Dermis microvascular lymphatic vessel endothelial cell (primary cell): Measurements from ENCODE around the gene DPM2. TPM values are rescaled to one million over a fixed set of nuclear protein-coding genes. Genes with fewer than 3 reads are reported as not detected.

ENCODE experiments used
- DNase-seq, 2 donors: peaks; one replicate each; pipeline versions ENCODE4 v3.0.0 to v3.0.0-alpha.2; 2010; ENCODE audit warnings: low read depth in 2 of 2
- total RNA-seq: library from RNA; depleted of rRNA; stranded (reverse); fragments of >200 nt; gene quantifications from 2 replicates; pipeline ENCODE4 v1.2.1, GENCODE V29; 2014

Gene DPM2
- total RNA-seq, 1 donor from 2014 or later = 8.9 TPM

GRCh38 chr9:127937056-127937387, 632 bp downstream of the DPM2 start:
- DNase-seq = no peak

- DNase-seq = no peak
Measured at GRCh38 chr9:127936347-127936852, 1.3 kb downstream of the DPM2 start.

- DNase-seq = no peak
Measured at GRCh38 chr9:127935765-127936221, 1.9 kb downstream of the DPM2 start.

GRCh38 chr9:127934986-127935385, 2.7 kb downstream of the DPM2 start:
- DNase-seq = no peak

GRCh38 chr9:127934248-127934647, 3.4 kb downstream of the DPM2 start:
- DNase-seq = no peak

GRCh38 chr9:127931092-127931881, 6.4 kb downstream of the DPM2 start:
- peak; percentile 45 to 70 for DNase-seq

- DNase-seq = peak; percentile 44 to 86
Measured at GRCh38 chr9:127930231-127931091, 7.2 kb downstream of the DPM2 start, which contains the start of gene PIP5KL1. TSS of gene PIP5KL1 (minus strand) at chr9:127930777. CDS start at chr9:127930752, 25 bp downstream.

- no peak for DNase-seq
Measured at GRCh38 chr9:127929625-127929979, 8.1 kb downstream of the DPM2 start.

GRCh38 chr9:127928676-127929624, 8.7 kb downstream of the DPM2 start:
- no peak for DNase-seq

GRCh38 chr9:127927988-127928675, 9.5 kb downstream of the DPM2 start:
- DNase-seq = no peak

- no peak for DNase-seq
Measured at GRCh38 chr9:127927201-127927987, 10.3 kb downstream of the DPM2 start.

- no peak for DNase-seq
Measured at GRCh38 chr9:127926906-127927200, 10.8 kb downstream of the DPM2 start.

GRCh38 chr9:127925959-127926905, 11.4 kb downstream of the DPM2 start:
- no peak for DNase-seq

- DNase-seq = no peak
Measured at GRCh38 chr9:127924736-127925444, 12.8 kb downstream of the DPM2 start.

GRCh38 chr9:127923771-127924170, 13.9 kb downstream of the DPM2 start:
- DNase-seq = peak in 1 of 2 donors; percentile 33

GRCh38 chr9:127923046-127923445, 14.6 kb downstream of the DPM2 start:
- no peak for DNase-seq

GRCh38 chr9:127921557-127922120, 16.0 kb downstream of the DPM2 start:
- peak in 1 of 2 donors; percentile 64 for DNase-seq

- DNase-seq = no peak
Measured at GRCh38 chr9:127920794-127921193, 16.9 kb downstream of the DPM2 start.
